T1000 (cell line): ENCODE measurements around the gene GPC3.
"Not testable (repeated sequence)": the region's sequence is repeated elsewhere in the genome, so short reads cannot be mapped to it uniquely, and the experiment has no call there.

Source experiments
- DNase-seq: peaks from one replicate; lab custom pipeline; 2025; ENCODE audit warnings: mixed read lengths; lab: John Stamatoyannopoulos, UW

Gene GPC3

DNA sequence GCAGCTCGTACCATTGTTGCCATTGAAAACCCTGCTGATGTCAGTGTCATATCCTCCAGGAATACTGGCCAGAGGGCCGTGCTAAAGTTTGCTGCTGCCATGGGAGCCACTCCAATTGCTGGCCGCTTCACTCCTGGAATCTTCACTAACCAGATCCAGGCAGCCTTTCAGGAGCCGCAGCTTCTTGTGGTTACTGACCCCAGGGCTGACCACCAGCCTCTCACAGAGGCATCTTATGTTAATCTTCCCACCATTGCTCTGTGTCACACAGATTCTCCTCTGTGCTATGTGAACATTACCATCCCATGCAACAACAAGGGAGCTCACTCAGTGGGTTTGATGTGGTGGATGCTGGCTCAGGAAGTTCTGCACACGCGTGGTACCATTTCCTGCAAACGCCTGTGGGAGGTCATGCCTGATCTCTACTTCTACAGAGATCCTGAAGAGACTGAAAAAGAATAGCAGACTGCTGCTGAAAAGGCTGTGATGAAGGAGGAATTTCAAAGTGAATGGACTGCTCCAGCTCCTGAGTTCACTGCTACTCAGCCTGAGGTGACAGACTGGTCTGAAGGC, 222.3 kb downstream of the GPC3 start:
- not testable (repeated sequence) for DNase-seq

GRCh38 chrX:133754657-133755056, 230.7 kb downstream of the GPC3 start:
- no peak for DNase-seq

GRCh38 chrX:133749951-133750350, 235.4 kb downstream of the GPC3 start:
- DNase-seq, result no peak

DNA sequence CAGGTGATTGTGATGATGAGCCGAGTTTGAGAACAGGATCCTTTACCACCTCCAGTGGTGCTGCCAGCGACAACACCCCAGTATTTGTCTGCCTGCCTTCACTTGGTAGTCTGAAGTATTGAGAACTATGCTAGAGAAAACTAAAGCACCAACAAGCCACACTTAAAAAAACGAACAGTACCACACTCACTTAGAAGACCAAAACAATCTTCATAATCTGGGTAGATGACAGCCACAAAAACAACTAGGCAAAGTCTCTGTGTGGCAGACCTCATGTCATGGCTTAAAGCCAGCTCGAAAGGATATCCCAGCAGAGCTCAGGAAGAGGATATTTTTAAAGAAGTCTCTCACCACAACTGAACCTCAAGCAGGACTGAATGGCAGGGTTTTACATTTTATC, 236.0 kb downstream of the GPC3 start:
- DNase-seq, result no peak

DNA sequence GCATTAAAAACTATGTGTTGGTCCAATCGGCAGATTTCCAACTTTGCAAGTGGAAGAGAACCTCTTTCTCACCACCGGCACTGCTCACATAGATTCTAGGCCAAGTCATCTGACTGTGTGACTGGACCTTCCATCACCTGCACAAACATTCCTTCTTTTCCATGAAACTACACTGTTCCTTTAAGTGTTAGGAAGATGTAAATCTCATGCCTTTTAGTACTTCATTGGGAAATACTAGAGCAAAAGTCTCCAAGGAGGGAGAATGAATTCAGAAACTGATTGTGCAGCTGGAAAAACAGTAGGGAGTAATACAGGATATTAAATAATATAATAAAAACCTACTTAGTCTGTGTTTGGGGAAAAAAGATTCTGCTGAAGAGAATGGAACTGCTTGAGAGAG, 238.2 kb downstream of the GPC3 start:
- DNase-seq, result no peak

GRCh38 chrX:133746593-133746992, 238.8 kb downstream of the GPC3 start:
- no peak for DNase-seq

DNA sequence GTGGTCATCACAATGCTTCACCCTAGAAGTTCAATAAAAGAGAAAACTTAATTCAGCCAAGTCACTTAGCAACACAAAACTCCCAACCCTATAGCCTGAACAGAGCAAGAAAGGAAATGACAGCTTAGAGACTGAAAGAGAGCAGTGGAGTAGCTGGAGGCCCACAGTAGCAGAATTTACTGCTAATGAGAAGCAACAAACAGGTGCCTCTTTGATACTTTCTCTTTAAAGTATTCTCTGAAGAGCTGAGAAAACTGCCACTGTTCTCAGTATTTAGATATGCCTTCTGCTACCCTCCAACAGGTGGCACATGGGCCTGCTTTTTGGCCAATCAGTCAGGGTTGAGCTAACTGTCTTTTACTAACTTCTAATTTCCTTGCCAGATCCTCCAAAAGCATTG, 240.0 kb downstream of the GPC3 start:
- DNase-seq, result no peak

DNA sequence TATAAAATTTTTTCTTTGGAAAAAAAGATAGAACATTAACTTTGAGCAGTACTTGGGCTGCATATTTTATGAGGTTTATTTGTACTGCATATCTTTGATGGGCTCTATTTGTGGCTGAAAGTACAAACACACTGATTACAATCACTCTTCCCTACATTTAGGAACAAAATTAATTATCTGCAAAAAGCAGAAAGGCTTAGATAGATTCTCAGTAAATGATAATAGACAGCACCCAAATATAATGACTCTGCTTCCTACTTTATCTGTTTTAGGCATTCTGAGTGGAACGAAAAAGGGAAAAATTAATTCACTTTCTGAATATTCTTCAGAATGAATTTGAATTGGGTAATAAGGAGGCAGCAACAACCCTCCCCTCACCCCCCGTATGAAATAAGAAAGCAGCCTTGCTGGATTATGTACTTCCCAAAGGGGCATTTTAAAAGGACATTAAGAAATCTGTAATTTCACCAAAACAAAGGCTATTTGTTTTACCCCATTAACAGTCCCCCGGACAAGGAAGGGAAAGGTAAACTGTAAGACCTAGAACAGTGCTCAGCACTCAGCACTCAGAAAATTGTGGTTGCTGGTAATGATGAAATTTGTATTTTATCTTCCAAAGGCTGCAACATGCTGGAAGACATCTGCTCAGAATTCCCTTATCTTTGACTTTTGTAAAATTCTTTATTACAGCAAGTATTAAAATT, 242.6 kb downstream of the GPC3 start:
- DNase-seq, result no peak

GRCh38 chrX:133741303-133741702, 244.1 kb downstream of the GPC3 start:
- no peak for DNase-seq

DNA sequence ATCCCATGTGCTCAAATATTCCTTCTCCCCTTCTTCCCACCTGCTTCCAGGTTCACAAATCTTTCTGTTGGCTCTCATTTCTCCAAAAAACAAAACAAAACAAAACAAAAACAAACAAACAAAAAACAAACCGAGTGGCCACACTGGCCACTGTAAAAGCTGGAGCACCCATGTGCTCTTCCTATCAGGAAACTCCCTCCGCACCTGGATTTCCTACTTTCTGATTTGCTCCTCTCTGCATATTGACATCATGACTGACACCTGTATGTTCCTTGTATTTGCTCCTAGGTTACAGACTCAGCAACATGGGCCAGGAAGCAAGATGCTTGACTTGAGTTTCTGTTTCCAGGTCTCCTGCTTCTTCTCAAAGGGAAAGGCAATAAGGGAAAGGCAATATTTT, 258.8 kb downstream of the GPC3 start:
- DNase-seq, result no peak

DNA sequence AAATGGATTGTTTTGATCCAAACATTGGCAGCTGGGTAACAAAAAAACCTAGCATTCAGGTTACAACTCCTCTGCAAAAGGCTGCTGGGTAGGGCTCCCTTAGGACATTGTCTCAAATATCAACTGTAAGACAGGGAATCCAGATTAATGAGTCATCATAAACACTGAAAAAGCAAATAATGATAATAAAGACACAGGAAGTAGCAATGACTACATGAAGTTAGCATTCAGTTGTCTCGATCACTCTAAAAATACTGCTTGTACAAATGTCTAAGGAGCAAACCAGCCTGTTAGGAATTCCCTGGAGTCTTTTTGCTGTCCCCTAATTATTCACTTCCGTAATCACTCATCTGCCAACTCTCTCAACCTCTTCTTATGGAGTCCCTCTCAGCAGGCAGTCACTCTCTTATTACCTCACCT, 259.2 kb downstream of the GPC3 start:
- peak; percentile 22 for DNase-seq

DNA sequence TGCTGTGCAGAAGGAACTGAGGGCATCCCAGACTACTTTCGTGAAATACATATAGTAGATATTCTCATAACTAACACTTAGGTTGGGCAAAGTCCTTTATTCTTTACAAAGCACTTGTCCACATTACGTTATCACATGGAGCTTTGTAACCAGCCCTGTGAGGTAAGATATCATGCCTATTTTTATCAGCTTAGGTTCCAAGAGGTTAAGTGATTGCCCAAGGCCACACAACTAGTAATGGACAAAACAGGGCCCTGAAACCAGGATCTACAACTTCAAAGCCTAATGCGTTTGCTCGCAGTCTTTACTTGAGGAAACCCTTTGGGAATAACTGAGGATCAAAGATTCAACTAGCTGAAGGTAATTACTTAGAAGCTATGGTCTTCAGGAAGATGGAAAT, 261.5 kb downstream of the GPC3 start:
- no peak for DNase-seq

- no peak for DNase-seq
Observed at GRCh38 chrX:133722756-133723155, 262.6 kb downstream of the GPC3 start.

GRCh38 chrX:133720269-133720668, 265.1 kb downstream of the GPC3 start:
- DNase-seq, result not testable (repeated sequence)

- DNase-seq, result no peak
Observed at GRCh38 chrX:133715715-133716114, 269.7 kb downstream of the GPC3 start.

DNA sequence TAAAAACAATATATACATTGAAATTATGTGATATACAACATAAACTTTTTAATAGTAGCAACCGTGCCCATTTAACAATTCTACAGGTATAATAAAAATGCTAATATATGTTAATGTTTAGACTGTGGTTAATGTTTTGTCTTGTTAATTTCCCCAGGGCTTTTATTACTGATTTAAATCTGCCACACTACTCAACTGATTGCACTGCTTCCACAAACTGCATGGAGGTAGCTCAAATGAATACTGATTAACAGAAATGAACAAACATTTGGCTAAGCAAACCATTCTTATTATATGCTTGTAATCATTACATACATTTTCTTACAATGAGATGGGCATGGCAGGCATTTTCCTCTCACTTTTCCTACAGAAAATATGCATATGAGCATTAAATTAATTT, 275.9 kb downstream of the GPC3 start:
- DNase-seq, result no peak

GRCh38 chrX:133706890-133707289, 278.5 kb downstream of the GPC3 start:
- no peak for DNase-seq

- no peak for DNase-seq
Observed at GRCh38 chrX:133702230-133702629, 283.2 kb downstream of the GPC3 start.

DNA sequence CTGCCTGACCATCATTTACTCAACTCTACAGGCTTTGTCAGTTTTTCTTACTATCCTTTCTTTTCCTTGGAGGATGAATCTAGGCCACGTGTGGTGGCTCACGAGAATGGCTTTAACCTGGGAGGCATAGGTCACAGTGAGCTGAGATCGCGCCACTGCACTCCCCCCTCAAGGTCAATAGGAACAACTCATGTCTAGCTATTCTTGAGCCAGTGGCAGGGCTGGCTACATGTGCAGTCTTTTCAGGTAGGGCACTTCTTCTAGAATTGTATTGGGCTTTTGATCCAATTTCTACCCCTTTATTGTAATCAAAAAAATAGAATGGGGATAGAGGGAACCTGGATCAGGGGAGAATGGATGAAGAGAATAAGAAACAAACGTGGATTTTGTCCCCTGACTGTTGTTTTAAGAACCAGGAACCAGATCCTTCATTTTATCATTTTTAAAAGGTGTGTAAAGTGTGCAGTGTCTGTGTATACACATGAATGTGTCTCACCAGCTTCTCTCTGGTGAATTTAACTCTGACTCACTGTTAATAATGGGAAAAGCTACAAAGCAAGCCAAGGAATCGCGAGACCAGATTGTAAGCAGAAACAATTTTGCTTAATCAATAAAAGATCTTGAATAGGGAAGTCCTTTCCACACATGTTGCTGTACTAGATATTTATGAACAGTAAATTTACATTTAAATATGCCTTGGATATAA, 286.2 kb downstream of the GPC3 start:
- no peak for DNase-seq

DNA sequence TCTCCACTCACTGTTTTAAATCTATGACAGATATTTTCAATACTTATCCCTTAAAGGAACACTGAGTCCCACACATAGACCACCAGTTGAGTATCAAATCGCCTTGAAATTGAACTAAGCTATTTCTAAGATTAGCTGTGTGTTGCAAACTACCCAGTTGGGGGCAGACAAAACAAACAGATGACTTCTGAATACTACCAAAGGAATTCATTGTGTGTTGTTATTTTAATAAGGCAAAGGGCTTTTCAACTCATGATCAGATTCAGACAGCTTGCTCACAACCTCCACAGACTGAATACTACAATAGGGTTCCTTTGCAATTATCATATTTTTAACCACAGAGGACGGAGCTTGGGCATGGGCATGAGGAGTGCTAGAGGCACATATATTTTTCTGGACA, 287.1 kb downstream of the GPC3 start:
- DNase-seq, result no peak

- no peak for DNase-seq
Observed at GRCh38 chrX:133697656-133698055, 287.7 kb downstream of the GPC3 start.

GRCh38 chrX:133689997-133690599, 295.3 kb downstream of the GPC3 start:
- DNase-seq, result no peak

GRCh38 chrX:133685822-133686221, 299.6 kb downstream of the GPC3 start:
- no peak for DNase-seq
